HG03280 (cell line): ENCODE results near the gene RFWD3.

ENCODE experiments used
- ATAC-seq: cut with Tn5 transposase; IDR thresholded peaks from one replicate; pipeline ENCODE4 v1.9.1; 2021; ENCODE audit warnings: mild to moderate bottlenecking, moderate library complexity; ENCODE audit not compliant: unreplicated experiment

Gene RFWD3

DNA sequence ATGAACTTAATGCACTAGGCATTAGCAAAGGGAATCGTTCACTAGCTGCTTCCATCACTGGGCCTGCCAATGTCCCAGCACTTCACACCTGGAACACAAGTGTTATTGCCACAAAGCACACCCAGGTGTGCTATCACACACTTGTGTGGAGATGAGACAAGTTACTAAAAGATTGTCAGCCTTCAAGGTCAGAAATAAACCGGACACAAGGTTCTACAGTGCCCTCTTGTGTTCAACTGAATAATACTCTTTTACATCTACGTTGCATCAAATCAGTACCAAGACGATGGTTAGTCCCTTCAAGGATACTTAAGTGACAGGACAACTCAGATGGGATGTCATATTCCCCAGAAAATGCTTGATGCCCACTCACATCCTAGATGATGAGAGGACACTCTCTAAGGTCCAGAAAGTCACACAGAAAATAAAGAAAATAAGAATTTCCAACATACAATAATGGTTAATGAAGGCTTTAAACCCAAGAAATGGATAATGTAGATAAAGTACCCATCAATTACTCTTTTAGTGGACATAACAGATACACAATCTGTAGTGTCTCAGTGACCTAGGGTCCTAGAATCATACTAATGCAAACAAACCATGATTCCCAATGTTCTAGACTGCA is 43.4 kb downstream of the RFWD3 start:
- ATAC-seq = no peak

DNA sequence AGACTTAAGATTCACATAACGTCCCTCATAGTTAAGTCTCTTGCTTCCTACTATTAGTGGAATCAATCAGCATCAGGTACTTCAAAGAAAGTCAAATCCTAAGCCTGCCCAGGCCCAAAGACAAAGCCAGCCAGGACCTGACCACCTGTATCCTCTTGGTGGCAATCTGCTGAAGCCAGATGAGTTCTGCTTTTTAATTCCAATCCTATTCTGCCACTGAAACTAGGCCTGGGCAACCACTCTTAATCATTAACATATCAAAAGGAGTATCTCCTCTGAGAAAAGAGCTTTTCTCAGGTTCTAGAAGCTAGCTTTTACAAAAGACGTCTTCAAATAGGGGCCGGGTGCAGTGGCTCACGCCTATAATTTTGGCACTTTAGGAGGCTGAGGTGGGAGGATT is 44.7 kb downstream of the RFWD3 start:
- ATAC-seq = no peak

DNA sequence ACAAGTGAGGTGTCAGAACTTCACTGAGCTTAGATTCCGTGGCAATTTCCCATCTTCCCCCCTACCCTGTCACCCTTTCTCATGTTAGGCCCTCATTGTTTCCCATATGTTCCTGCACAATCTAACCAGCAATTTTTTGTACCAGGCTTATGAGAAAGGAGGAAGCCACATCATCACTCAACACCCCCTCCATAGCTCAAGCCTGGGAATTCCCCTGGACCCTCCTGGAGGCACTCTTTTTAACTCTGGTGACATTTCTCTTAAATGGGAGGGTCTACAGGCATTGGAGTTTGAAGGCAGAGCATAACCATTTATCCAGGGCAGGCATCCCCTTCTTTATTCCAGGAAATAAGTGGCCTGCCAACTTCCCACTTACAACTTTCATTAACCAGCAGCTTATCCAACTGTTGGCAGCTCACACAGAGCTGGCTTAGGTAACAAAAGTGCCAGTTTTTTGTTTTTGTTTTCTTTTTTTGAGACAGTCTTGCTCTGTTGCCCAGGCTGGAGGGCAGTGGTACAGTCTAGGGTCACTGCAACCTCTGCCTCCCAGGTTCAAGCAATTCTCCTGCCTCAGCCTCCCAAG is 49.4 kb downstream of the RFWD3 start:
- no peak for ATAC-seq

DNA sequence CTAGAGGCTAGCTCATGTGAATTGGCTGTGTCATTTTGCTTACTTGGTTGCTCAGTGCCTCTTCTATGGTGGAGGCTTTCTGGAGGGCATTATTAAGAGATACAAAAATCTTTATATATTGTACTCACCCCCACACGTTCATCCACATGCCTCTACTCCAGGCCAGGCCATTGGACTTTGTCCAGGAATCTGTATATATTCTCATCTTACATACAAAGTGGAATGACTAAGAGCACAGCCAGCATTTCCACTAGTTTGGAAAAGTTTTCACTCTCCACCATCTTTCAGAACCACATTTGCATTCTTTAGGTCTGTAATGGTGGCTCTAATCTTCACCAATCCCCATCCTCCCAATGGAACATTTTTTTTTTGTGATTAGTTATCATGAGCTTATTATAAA is 55.0 kb downstream of the RFWD3 start:
- no peak for ATAC-seq

- no peak for ATAC-seq
Observed at GRCh38 chr16:74608944-74609343, 57.7 kb downstream of the RFWD3 start.

DNA sequence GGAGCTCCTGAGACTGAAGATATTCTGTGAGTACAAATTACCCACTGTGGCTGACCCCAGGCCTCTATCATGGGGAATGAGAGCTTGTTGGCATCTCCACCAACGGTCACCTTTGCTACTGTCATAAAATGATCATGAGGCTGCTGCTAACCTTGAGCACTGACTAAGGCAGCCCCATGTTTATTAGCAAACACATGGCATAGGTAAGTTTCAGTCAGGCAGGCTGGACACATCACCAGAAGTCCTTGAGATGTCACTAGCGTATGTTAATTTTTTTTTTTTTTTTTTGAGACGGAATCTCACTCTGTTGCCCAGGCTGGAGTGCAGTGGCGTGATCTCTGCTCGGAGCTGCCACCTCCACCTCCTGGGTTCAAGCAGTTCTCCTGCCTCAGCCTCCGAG is 58.3 kb downstream of the RFWD3 start:
- ATAC-seq = no peak

DNA sequence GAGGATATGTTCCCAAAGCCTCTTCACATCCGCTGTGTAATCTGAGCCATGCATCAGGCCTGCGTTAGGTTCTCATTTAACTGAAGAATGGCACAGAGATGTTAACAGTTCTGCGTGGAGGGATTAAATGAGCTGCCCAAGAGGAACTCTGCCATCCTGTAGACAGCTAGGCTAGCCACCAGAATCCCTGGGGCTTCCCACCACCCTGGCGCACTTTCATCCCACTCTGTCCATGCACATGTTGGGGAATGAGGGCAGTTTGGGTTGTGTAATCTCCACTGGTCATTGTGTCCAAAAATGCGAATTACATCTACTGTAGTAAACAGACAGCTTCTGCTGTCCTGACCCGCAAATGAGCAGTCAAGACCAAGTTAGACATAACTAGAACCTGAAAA is 58.7 kb downstream of the RFWD3 start:
- ATAC-seq = no peak

DNA sequence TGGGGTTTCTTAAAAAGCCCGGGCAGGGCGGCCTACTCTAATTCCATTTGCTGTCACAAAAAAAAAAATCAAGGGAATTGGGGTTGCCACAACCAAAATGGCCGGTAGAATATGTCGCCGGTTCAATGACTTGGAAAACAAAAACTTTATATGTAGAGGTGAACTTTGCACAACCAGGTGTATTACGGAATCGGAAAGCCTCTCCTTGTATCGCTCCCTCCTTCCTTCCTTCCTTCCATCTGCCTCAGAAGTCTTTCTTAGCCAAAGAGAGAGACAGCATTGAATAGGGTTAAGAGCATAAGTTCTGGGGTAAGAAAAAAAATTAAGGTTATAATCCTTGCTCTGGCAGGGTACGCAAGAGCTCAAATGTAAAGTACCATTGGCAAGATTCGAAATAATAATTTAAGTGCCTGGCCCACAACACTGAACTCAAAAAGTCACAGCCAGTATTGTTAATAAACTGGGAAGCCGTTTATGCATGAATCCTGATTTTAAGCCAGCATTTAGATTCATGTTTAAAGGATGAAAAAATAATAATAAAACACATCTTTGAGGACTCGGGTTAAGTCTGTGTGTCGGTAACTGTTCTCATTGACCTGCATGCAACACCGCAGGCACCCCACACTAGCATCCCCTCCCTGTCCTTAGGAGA is 59.2 kb downstream of the RFWD3 start:
- ATAC-seq = peak; percentile 18

GRCh38 chr16:74606521-74607309 is 60.0 kb downstream of the RFWD3 start, which contains the start of gene GLG1:
GLG1 (minus strand) TSS chr16:74607114; CDS start chr16:74607094, 20 bp downstream.
- ATAC-seq = peak; percentile 98

DNA sequence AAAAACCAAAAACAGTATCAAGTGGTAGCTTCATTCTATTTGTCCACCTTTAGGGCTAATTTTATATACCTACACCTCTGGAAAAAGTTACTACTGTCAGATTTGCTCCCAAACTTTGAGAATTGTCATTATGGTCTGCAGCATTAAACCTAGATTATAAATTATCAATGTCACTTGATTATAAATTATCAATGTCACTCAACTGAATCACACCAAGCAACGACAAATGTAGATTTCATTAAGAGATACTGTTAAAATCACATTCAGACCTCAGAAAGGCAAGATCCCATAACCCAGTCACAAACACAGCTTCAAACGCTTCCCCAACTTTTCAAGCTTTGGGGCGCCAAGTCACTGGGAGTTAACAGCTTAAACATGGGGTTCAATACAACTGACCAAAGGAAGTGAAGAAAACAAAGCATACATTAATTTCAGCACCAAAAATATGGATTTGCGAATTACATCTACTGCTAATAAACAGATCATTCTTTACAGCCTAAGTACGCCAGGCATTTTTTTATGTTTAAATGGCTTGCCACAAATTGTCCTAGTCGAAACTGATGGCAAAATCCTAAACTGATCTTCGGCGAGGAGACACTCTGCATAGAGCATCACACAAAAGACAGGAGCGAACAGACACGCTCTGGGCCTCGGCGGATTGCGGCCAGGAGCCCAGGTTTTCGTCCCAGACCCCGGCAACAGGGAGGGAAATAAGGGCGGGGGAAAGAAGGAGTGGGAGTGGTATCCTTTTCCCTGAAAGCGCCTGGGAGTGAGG is 60.7 kb downstream of the RFWD3 start:
- no peak for ATAC-seq

- ATAC-seq = no peak
Observed at GRCh38 chr16:74605332-74605731, 61.3 kb downstream of the RFWD3 start.

DNA sequence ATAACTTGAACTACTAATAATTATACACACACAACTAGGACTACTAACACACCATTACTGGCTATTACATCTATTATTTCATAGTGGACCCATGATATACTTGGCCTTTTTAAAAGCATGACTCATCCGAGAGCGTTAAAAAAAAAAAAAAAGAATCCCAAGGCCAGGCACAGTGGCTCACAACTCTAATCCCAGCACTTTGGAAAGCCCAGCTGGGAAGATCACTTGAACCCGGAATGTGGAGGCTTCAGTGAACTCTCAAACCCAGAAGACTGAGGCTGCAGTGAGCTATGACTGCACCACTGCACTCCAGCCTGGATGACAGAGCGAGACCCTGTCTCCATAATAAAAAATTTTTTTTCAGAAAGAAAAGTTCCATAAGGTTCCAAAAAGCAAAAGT is 62.8 kb downstream of the RFWD3 start:
- no peak for ATAC-seq

- ATAC-seq = peak; percentile 69
Observed at GRCh38 chr16:74601126-74601871, 65.4 kb downstream of the RFWD3 start.

DNA sequence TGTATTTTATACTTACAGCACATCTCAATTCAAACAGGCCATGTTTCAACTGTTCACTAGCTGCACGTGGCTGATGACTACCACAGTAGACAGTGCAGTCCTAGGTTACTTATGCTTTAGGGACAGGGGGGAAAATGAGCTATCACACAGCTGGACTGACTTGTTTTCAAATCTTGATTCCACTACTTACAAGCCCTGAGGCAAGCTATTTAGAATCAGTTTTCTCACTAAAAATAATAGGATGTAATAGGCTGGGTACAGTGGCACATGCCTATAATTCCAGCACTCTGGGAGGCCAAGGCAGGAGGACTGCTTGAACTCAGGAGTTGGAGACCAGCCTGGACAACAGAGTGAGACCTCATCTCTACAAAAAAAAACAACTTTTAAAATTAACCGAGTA is 70.1 kb downstream of the RFWD3 start:
- ATAC-seq = no peak

GRCh38 chr16:74592847-74593246 is 73.8 kb downstream of the RFWD3 start:
- no peak for ATAC-seq

DNA sequence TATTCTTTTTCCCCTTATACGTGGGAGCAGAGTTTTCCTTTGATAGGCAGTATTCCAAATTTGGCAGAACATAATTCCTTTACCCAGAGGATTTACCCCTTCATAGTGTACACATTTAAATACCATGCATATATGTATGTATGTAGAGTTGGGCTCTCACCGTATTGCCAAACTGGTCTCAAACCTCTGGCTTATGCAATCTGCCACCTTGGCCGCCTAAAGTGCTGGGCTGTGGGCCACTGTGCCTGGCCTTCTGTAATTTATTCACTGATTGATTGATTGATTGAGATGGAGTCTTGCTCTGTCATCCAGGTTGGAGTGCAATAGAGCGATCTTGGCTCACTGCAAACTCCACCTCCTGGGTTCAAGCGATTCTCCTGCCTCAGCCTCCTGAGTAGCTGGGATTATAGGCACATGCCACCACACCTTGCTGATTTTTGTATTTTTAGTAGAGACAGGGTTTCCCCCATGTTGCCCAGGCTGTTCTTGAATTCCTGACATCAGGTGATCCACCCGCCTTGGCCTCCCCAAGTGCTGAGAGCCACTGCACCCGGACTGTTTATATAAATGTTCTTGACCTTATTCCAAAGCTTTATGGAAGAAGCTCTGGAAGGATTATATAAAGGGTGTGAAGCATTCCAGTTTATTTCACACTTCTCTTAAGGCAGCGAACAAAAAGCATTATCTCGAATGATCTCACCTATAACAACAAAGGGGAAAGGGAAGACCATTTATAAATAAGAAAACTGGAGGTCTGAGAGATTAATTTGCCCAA is 74.6 kb downstream of the RFWD3 start:
- ATAC-seq = no peak

DNA sequence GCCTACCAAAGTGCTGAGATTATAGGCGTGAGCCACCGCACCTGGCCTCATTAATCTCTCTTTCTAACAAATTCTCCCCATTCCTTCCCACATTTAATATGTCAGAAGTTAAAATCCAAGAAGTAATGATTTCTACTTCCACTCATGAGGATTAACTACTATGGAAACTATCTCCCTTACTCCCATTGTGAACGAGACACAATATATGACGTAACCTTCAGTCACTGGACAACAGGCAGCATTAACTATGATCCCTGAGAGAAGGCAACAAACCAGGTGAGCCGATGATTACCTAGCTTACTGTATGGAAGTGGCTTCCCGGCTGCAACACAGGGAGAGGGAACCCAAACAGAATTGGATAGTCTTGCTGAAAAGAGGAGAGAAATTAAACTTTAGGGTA is 79.7 kb downstream of the RFWD3 start:
- no peak for ATAC-seq

DNA sequence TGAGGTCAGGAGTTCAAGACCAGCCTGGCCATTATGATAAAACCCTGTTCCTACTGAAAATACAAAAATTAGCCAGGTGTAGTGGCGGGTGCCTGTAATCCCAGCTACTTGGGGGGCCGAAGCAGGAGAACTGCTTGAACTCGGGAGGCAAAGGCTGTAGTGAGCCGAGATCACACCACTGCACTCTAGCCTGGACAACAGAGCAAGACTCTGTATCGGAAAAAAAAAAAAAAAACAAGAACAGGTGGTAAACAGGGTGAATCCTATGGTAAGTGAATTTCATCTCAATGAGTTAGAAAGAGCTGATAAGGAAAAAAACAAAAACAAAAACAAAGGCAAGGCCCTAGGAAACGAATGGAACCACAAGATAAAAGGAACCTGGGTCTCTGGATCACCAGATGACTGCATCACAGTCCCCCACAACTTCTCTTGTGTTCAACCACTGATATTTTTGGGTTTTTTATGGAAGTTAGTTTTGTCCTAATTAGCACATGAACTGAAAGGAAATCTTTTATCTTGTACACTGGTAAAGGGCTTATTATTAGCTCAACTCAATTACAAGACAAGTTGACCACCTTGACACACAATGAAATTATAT is 80.7 kb downstream of the RFWD3 start:
- ATAC-seq = no peak
